ENCODE results near the gene TMEM109. TPM values are rescaled to one million over a fixed set of nuclear protein-coding genes. Genes with fewer than 3 reads are reported as not detected.

Gene TMEM109
- total and polyA plus RNA-seq, 2 of the 8 experiments (the other 6 are each of a cell fraction or from before 2014, with no cell fraction given) = 27.3 to 30.3 TPM

GRCh38 chr11:60878245-60879101 is 35.5 kb upstream of the TMEM109 start:
- H4K91ac ChIP-seq (replicated peaks; ENCODE audit: insufficient read length, low read length) = no peak overlapping the region
- H3K14ac ChIP-seq (ENCODE audit: insufficient read length) = no peak overlapping the region
- no peak overlapping the region for H3K4me2 ChIP-seq (ENCODE audit: insufficient read depth in 1 of 2, low read depth in 2 of 2, low read length in 2 of 2)
- no peak for DNase-seq (ENCODE audit: low read depth in 1 of 2, low spot score in 2 of 2)
- FAIRE-seq = no peak
- WGBS, 2 experiments (ENCODE audit: extremely low coverage in 1 of 2, insufficient coverage in 1 of 2, insufficient read length in 1 of 2, insufficient replicate concordance in 2 of 2, low coverage in 1 of 2, low lambda C conversion rate in 2 of 2, missing lambda C conversion rate in 1 of 2) = 89% methylated on average over 5 of the region's 5 CpGs; no CpG with 5 or more reads in 1 of the 2 experiments
- no peak overlapping the region for H2BK15ac ChIP-seq (ENCODE audit: low read length)
- POLR2A ChIA-PET (ENCODE audit: partially characterized antibody) = interaction anchor here (0.8 kb wide), 1 partner anchor 9 kb away, joined by 3 read pairs; no protein-coding TSS in a partner anchor
- H3K4ac ChIP-seq (replicated peaks; ENCODE audit: insufficient read length, low read depth, low read length) = no peak overlapping the region
- CTCF ChIA-PET (ENCODE audit: partially characterized antibody) = interaction anchor here (0.9 to 9.5 kb wide), 3 partner anchors 10 to 47 kb away, joined by 3 to 52 read pairs (median 6); no protein-coding TSS in a partner anchor
- no peaks in the 10 kb centered on the region for H3K23me2 ChIP-seq (ENCODE audit: low read depth, low read length)
- H3K27me3 ChIP-seq (replicated peaks in 1 of 4; ENCODE audit: control insufficient read depth in 3 of 4, extremely low read depth in 1 of 4, insufficient read depth in 3 of 4, low read length in 3 of 4) = no peaks in the 10 kb centered on the region
- H3K79me1 ChIP-seq (ENCODE audit: low read depth, low read length) = no peaks in the 10 kb centered on the region
- no peak overlapping the region for H4K8ac ChIP-seq (ENCODE audit: extremely low read depth, insufficient read depth, low read length)
- no peak overlapping the region for H3K23ac ChIP-seq (ENCODE audit: insufficient read length)
- H2BK20ac ChIP-seq (ENCODE audit: low read length) = no peak overlapping the region
- no peak overlapping the region for H3K56ac ChIP-seq (replicated peaks; ENCODE audit: insufficient read length, low read depth, low read length)
- no peaks in the 10 kb centered on the region for H3K9me3 ChIP-seq (ENCODE audit: insufficient read depth in 2 of 2, low read depth in 1 of 2, low read length in 1 of 2)
- no peak overlapping the region for H2BK120ac ChIP-seq (replicated peaks; ENCODE audit: low read depth, low read length)
- no peaks in the 10 kb centered on the region for H4K20me1 ChIP-seq (replicated peaks in 1 of 2; ENCODE audit: control insufficient read depth in 1 of 2, insufficient read depth in 2 of 2, low read length in 2 of 2)
- H3K79me2 ChIP-seq (ENCODE audit: control insufficient read depth in 1 of 2, insufficient read depth in 2 of 2, low read length in 2 of 2) = no peaks in the 10 kb centered on the region
- no peak overlapping the region for H3K9ac ChIP-seq (replicated peaks in 1 of 4; ENCODE audit: extremely low read depth in 1 of 4, low read depth in 3 of 4, low read length in 3 of 4)
- H2BK12ac ChIP-seq (ENCODE audit: low read depth, low read length) = no peak overlapping the region
- no peak overlapping the region for H2BK5ac ChIP-seq (ENCODE audit: low read depth, low read length)
- H3K36me3 ChIP-seq (ENCODE audit: control insufficient read depth in 2 of 4, insufficient read depth in 4 of 4, low read length in 3 of 4) = peaks cover 0 to 5% (median 0%) of the 10 kb centered on the region in 4 experiments; a peak in 2 of 8 replicates
- H3K27ac ChIP-seq (ENCODE audit: low read depth, low read length) = no peak overlapping the region
- no peak overlapping the region for H2AFZ ChIP-seq (ENCODE audit: low read length)
- no peak overlapping the region for H3K4me3 ChIP-seq (ENCODE audit: extremely low read depth in 1 of 4, insufficient read depth in 2 of 4, low read depth in 3 of 4, low read length in 4 of 4)
- no peaks in the 10 kb centered on the region; a peak in 1 of 7 replicates for H3K4me1 ChIP-seq (replicated peaks in 1 of 4; ENCODE audit: control insufficient read depth in 3 of 4, insufficient read depth in 4 of 4, low read length in 3 of 4)
- H3K18ac ChIP-seq (ENCODE audit: extremely low read depth, low read length) = no peak overlapping the region
- H4K5ac ChIP-seq (ENCODE audit: insufficient read length, low read depth, low read length) = no peak overlapping the region
- no peak overlapping the region for H2AK5ac ChIP-seq (ENCODE audit: low read depth, low read length)
- TF ChIP-seq EP300 (IDR thresholded peaks at IDR 0.05; ENCODE audit: borderline replicate concordance in 1 of 2, low read depth in 2 of 2, low read length in 2 of 2) (no peak), HDAC6 (IDR thresholded peaks at IDR 0.05; ENCODE audit: low read depth, low read length) (no peak), CTCF (IDR thresholded peaks at IDR 0.05; ENCODE audit: control extremely low read depth in 1 of 3, insufficient read depth in 1 of 3, low read depth in 1 of 3, low read length in 3 of 3) (no peak), TBP (IDR thresholded peaks at IDR 0.05; ENCODE audit: low read depth, low read length) (no peak), CHD2 (IDR thresholded peaks at IDR 0.05; ENCODE audit: low read length) (no peak), RXRA (IDR thresholded peaks at IDR 0.05; ENCODE audit: insufficient read depth, low read depth, low read length) (no peak), MAX (IDR thresholded peaks at IDR 0.05) (no peak), KDM4A (IDR thresholded peaks at IDR 0.05; ENCODE audit: low read depth, low read length, severe bottlenecking) (no peak)
